HG02885 (cell line): Measurements from ENCODE around the gene MAP2K7.
"Not testable (repeated sequence)": the region's sequence is repeated elsewhere in the genome, so short reads cannot be mapped to it uniquely, and the experiment has no call there.

Experiments
- ATAC-seq: cut with Tn5 transposase; IDR thresholded peaks from one replicate; pipeline ENCODE4 v1.9.1; 2021; ENCODE audit warnings: mild to moderate bottlenecking; ENCODE audit not compliant: unreplicated experiment, poor library complexity

MAP2K7 gene

GRCh38 chr19:7903244-7904073 is at the start of gene MAP2K7:
TSS of gene MAP2K7 (plus strand) at chr19:7903877. CDS start at chr19:7903945, 68 bp downstream.
- peak; percentile 90 for ATAC-seq

- ATAC-seq: no peak
Observed at GRCh38 chr19:7855426-7856108, 48.1 kb upstream of the MAP2K7 start.

- ATAC-seq: no peak
Observed at GRCh38 chr19:7856109-7856591, 47.5 kb upstream of the MAP2K7 start.

GRCh38 chr19:7856679-7857663 is 46.7 kb upstream of the MAP2K7 start:
- no peak for ATAC-seq

GRCh38 chr19:7857727-7858108 is 46.0 kb upstream of the MAP2K7 start:
- no peak for ATAC-seq

- ATAC-seq: no peak
Observed at GRCh38 chr19:7858109-7858770, 45.4 kb upstream of the MAP2K7 start.

- not testable (repeated sequence) for ATAC-seq
Observed at GRCh38 chr19:7859087-7859486, 44.6 kb upstream of the MAP2K7 start.

- no peak for ATAC-seq
Observed at GRCh38 chr19:7859831-7860713, 43.6 kb upstream of the MAP2K7 start.

- no peak for ATAC-seq
Observed at GRCh38 chr19:7860714-7861618, 42.7 kb upstream of the MAP2K7 start.

GRCh38 chr19:7861619-7862412 is 41.9 kb upstream of the MAP2K7 start:
- no peak for ATAC-seq

GRCh38 chr19:7862413-7862951 is 41.2 kb upstream of the MAP2K7 start:
- no peak for ATAC-seq

- ATAC-seq: no peak
Observed at GRCh38 chr19:7863157-7863970, 40.3 kb upstream of the MAP2K7 start.

- no peak for ATAC-seq
Observed at GRCh38 chr19:7863971-7864689, 39.5 kb upstream of the MAP2K7 start.

- ATAC-seq: no peak
Observed at GRCh38 chr19:7864690-7865074, 39.0 kb upstream of the MAP2K7 start.

- no peak for ATAC-seq
Observed at GRCh38 chr19:7865262-7865911, 38.3 kb upstream of the MAP2K7 start.
